Tibial nerve (tissue), 4 donors: ENCODE measurements around the gene COBL.

Experiments used
- EP300 ChIP-seq, 2 donors: sonication (generic); formaldehyde crosslinking; IDR thresholded peaks; one replicate each; pipeline ENCODE4 v1.6.1; 2017; ENCODE audit warnings: antibody characterized with exemption in 2 of 2, mild to moderate bottlenecking in 1 of 2
- POLR2A ChIP-seq, 2 donors: fragments of 450-650 bp; IDR thresholded peaks; one replicate each; pipeline ENCODE4 v1.6.1; 2017; ENCODE audit warnings: antibody characterized with exemption in 2 of 2, mild to moderate bottlenecking in 2 of 2, moderate library complexity in 2 of 2
- TF ChIP-seq, protein P1 (sequence below), 5 experiments: fragments of 200-600 bp in 3 of 5; fragments of 450-650 bp in 2 of 5; sonication (generic) in 3 of 5; IDR thresholded peaks; one replicate each; pipeline ENCODE4 v1.5.1; 2016 to 2019; ENCODE audit warnings: antibody characterized with exemption in 5 of 5, mild to moderate bottlenecking in 3 of 5, moderate library complexity in 2 of 5

DNA sequence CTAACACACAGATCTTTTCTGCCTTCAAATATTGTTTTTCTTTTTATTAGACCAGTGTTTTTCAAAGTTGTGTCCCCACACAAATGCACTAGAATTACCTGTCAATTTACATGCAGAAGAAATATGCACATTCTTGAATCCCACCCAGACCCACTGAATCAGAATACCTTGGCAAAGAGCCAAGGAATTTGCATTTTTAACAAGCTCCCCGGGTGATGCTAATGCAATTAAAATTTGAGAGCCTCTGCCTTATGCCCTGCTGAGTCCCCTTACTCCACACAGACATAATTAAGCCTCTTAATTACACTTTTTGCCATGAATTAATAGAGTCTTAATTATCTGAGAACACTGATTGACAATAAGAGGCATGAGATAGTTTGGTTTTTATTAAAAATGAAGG lies 332.8 kb downstream of the COBL start:
- TF ChIP-seq POLR2A (IDR thresholded peaks at IDR 0.05) (no peak), EP300 (IDR thresholded peaks at IDR 0.05) (no peak)
- TF ChIP-seq, protein P1, sequence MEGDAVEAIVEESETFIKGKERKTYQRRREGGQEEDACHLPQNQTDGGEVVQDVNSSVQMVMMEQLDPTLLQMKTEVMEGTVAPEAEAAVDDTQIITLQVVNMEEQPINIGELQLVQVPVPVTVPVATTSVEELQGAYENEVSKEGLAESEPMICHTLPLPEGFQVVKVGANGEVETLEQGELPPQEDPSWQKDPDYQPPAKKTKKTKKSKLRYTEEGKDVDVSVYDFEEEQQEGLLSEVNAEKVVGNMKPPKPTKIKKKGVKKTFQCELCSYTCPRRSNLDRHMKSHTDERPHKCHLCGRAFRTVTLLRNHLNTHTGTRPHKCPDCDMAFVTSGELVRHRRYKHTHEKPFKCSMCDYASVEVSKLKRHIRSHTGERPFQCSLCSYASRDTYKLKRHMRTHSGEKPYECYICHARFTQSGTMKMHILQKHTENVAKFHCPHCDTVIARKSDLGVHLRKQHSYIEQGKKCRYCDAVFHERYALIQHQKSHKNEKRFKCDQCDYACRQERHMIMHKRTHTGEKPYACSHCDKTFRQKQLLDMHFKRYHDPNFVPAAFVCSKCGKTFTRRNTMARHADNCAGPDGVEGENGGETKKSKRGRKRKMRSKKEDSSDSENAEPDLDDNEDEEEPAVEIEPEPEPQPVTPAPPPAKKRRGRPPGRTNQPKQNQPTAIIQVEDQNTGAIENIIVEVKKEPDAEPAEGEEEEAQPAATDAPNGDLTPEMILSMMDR (IDR thresholded peaks at IDR 0.05), result no peak
